GM10266 (cell line): ENCODE results near the gene FBN2.

ENCODE experiments used
- DNase-seq: peaks from one replicate; pipeline ENCODE4 v3.0.0; 2012; ENCODE audit errors: extremely low spot score
- CTCF ChIP-seq: IDR thresholded peaks from 2 replicates; pipeline ENCODE4 v1.5.1; 2012; ENCODE audit warnings: mild to moderate bottlenecking, low read depth; ENCODE audit not compliant: control insufficient read depth, insufficient read depth; ENCODE audit errors: missing control alignments

The FBN2 gene

GRCh38 chr5:128546658-128547281, 8.7 kb upstream of the FBN2 start:
- TF ChIP-seq CTCF: no peak
- no peak for DNase-seq

- TF ChIP-seq CTCF: no peak
- DNase-seq: no peak
Measured at GRCh38 chr5:128541385-128541784, 3.3 kb upstream of the FBN2 start.

GRCh38 chr5:128539038-128539429, 989 bp upstream of the FBN2 start:
- TF ChIP-seq CTCF: no peak
- DNase-seq: no peak

GRCh38 chr5:128538250-128539037, 399 bp upstream of the FBN2 start:
- no peak for TF ChIP-seq CTCF
- DNase-seq: no peak

DNA sequence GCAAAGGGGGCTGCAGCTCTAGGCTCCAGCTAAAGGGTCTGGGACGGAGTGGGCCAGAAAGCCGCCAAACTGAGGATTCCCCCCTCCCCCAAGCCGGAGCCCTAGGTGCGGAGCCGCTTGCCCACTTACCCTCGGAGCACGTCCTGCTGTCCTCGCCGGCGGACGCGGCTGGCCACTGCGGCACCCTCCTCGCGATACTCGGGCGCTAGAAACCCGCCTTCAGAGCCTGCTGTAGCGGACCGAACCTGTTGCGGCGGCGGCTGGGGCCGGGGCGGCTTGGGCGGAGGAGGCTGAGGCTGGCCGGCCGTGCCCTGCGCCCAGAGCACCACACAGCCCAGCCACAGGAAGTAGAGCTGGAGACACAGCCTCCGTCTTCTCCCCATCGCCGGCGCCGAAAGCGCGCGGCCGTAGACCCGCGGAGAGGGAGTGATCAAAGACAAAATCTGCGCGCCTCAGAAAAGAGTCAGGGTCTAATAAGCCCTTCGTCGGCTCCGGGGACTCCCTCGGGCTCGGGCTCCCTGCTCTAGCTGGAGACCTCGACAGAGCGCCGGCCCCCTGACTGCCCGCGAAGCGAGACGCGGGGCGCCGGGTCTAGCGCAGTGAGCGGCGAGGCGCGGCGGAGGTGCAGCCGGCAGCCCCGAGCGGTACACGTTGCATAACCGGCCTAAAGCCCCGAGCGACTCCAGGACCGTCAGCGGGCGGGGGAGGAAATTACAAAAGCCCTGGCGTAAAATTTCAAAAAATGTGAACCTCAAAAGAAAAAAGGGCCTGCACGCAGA, 635 bp downstream of the FBN2 start:
- TF ChIP-seq CTCF: no peak
- no peak for DNase-seq

GRCh38 chr5:128536254-128537220, 1.5 kb downstream of the FBN2 start:
- no peak for DNase-seq

More at GRCh38 chr5:128536254-128537220, 1.5 kb downstream of the FBN2 start:
- no peak for TF ChIP-seq CTCF
